Muscle of back (tissue), 11 donors: ENCODE results near the gene MRPL32. TPM values are rescaled to one million over a fixed set of nuclear protein-coding genes. Genes with fewer than 3 reads are reported as not detected.

Experiments used
- DNase-seq, 3 donors: peaks; one replicate each; pipeline versions ENCODE4 v3.0.0 to v3.0.0-alpha.2; 2013
- polyA plus RNA-seq, 10 donors: library from polyadenylated mRNA; unstranded; fragments of 120-200 nt; gene quantifications; one replicate each; pipeline ENCODE4 v1.2.1, GENCODE V29; 2013; ENCODE audit not compliant: insufficient read length in 10 of 10

MRPL32 gene
- polyA plus RNA-seq, 10 donors = 38.9 to 55.5 (median 48.3) TPM

- DNase-seq = no peak
Measured at GRCh38 chr7:42924223-42924838, 7.8 kb upstream of the MRPL32 start.

GRCh38 chr7:42925630-42926029, 6.5 kb upstream of the MRPL32 start:
- DNase-seq = no peak

GRCh38 chr7:42926204-42926603, 6.0 kb upstream of the MRPL32 start:
- DNase-seq = no peak

GRCh38 chr7:42928754-42929153, 3.4 kb upstream of the MRPL32 start:
- no peak for DNase-seq

- no peak for DNase-seq
Measured at GRCh38 chr7:42929449-42929848, 2.7 kb upstream of the MRPL32 start.

GRCh38 chr7:42930889-42931288, 1.3 kb upstream of the MRPL32 start:
- DNase-seq = no peak

GRCh38 chr7:42931447-42931833, 736 bp upstream of the MRPL32 start:
- peak in 1 of 3 donors; percentile 5 for DNase-seq

- DNase-seq = peak; percentile 19 to 73 (median 46)
Measured at GRCh38 chr7:42932811-42933591, 825 bp downstream of the MRPL32 start.

GRCh38 chr7:42934291-42934690, 2.1 kb downstream of the MRPL32 start:
- DNase-seq = no peak

GRCh38 chr7:42935861-42936260, 3.7 kb downstream of the MRPL32 start:
- DNase-seq = no peak

GRCh38 chr7:42939457-42940240, 7.5 kb downstream of the MRPL32 start:
- no peak for DNase-seq

GRCh38 chr7:42940985-42941847, 9.0 kb downstream of the MRPL32 start:
- DNase-seq = peak; percentile 60 to 81 (median 74)

GRCh38 chr7:42945821-42946626, 13.8 kb downstream of the MRPL32 start:
- DNase-seq = peak in 1 of 3 donors; percentile 3

- DNase-seq = no peak
Measured at GRCh38 chr7:42946627-42946950, 14.4 kb downstream of the MRPL32 start.

GRCh38 chr7:42947521-42947920, 15.3 kb downstream of the MRPL32 start:
- no peak for DNase-seq

GRCh38 chr7:42950417-42950816, 18.2 kb downstream of the MRPL32 start:
- DNase-seq = no peak

- DNase-seq = no peak
Measured at GRCh38 chr7:42952328-42952727, 20.2 kb downstream of the MRPL32 start.

GRCh38 chr7:42953994-42954393, 21.8 kb downstream of the MRPL32 start:
- DNase-seq = no peak

GRCh38 chr7:42956062-42956461, 23.9 kb downstream of the MRPL32 start:
- no peak for DNase-seq

- no peak for DNase-seq
Measured at GRCh38 chr7:42959549-42959948, 27.4 kb downstream of the MRPL32 start.

- no peak for DNase-seq
Measured at GRCh38 chr7:42960762-42961161, 28.6 kb downstream of the MRPL32 start.
